GM12801 (cell line): ENCODE measurements around the gene PDCD2.

Source experiments
- CTCF ChIP-seq: IDR thresholded peaks from one replicate; pipeline ENCODE4 v1.5.1; 2011; ENCODE audit warnings: control low read depth; ENCODE audit not compliant: insufficient read length; ENCODE audit errors: extremely low read depth

PDCD2 gene, protein sequence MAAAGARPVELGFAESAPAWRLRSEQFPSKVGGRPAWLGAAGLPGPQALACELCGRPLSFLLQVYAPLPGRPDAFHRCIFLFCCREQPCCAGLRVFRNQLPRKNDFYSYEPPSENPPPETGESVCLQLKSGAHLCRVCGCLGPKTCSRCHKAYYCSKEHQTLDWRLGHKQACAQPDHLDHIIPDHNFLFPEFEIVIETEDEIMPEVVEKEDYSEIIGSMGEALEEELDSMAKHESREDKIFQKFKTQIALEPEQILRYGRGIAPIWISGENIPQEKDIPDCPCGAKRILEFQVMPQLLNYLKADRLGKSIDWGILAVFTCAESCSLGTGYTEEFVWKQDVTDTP

DNA sequence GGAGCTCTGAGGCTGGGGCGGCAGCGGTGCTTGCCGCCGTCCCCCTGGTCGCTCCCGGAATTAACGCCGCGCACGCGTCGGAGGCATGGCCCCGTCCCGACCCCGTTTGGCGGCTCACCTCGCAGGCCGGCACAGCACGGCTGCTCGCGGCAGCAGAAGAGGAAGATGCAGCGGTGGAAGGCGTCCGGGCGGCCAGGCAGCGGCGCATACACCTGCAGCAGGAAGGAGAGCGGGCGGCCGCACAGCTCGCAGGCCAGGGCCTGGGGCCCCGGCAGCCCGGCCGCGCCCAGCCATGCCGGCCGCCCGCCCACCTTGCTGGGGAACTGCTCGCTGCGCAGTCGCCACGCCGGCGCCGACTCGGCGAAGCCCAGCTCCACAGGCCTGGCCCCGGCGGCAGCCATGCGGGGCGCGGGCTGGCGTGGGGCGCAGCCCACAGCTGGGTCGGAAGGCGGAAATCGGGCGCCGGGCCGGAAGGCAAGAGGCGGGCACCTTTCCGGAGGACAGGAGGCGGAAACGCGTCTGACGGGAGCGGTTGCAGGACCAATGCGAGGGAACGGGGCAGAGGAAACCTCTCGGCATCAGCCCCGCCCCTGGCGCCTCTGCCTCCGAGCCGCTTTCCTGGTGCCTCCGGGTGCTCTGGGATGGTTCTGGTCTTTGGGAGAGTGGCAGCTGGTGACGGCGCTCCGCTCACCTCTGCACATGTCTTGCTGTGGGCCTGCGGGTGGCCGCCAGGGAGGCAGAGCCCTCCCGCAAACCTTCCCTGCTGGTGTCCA is at the start of gene PDCD2:
TSS of gene PDCD2 (minus strand) at position 457 of the 773 bp plus-strand sequence. CDS start at position 401, 56 bp downstream.
- TF ChIP-seq CTCF, result no peak

DNA sequence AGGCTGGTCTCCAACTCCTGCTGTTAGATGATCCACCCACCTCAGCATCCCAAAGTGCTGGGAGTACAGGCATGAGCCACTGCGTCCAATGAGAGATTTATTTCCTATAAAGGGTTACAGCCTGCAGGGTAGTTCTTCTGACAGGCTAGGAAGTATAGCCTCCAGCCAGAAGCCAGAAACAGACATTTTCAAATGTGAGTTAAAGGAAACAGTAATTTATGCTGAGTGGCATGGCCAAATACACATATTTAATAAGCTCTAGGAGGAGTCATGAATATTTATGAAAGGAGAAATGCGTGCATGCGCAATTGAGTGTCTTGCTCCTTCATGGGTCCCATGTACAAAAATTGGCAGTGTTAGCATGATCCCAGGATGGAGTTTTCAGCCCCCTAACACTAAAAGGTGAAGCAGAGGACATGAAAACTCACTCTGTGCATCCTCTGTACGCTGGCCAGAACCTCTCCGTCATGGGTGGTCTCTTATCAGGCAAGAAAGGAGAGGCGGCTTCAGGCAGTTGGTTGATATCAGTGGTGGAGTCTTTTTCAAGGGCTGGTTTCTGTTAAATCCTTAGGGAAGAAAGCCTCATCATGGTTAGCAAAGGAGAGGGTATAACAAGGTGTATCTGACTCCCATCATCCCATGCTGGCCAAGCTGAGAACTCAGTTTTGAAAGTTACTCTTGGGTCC is 21.3 kb upstream of the PDCD2 start:
- TF ChIP-seq CTCF, result no peak

DNA sequence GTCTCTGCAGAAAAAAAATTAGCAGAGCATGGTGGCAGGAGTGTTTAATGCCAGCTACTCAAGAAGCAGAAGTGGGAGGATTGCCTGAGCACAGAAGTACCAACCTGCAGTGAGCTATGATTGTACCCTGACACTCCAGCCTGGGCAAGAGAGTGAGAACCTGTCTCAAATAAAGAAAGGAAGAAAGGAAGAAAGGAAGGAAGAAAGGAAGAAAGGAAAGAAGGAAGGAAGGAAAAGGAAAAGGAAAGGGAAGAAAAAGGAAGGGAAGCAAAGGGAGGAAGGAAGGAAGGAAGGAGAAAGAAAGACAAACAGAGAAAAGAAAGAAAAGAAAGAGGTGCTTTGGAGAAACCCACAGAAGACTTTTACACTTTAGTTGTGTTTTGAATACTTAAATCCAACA is 12.8 kb upstream of the PDCD2 start:
- no peak for TF ChIP-seq CTCF

DNA sequence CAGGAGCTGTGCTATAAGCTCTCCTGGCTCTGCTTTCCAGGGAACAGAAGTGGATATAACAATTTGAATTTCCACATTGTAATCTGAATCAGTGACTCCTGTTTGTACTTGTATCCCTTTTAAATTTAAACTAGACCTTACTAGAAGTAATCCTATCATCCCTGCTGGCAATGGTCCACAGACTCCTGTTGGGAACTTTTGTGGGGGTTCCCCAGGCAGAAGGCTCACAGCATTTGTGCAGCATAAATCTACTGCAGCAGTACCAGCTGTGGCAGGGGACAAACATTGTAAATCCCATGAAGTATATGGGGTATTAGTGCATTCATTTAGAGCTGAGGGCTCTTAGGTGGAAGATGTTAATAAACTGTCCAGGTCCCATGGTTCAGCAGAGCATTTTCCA is 12.0 kb upstream of the PDCD2 start:
- no peak for TF ChIP-seq CTCF

- TF ChIP-seq CTCF, result no peak
Measured at GRCh38 chr6:170590725-170591124, 6.3 kb upstream of the PDCD2 start.

DNA sequence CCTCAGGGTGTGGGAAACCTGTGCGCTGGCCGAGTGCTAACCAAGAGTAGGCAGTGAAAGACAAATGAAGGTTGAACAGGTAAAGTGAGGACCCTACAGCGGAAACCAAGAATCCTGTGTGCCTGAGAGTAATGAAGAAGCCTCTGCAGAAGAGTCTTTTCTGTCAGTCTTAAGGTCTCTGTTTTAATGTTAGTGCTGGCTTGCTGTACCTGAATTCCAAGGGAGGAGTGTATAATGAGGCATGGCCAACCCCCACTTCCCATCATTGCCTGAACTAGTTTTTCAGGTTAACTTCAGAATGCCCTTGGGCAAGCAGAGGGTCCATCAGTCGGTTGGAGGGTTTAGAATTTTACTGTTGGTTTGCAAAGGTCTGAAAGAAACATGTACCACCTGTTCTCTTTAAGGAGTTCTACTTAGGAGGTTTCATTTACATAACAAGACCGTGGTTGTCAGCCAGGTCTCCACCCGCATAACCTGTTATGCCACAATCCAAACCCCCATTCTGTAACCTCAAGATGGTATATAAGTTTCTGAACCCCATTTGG is 589 bp upstream of the PDCD2 start:
- TF ChIP-seq CTCF, result no peak

DNA sequence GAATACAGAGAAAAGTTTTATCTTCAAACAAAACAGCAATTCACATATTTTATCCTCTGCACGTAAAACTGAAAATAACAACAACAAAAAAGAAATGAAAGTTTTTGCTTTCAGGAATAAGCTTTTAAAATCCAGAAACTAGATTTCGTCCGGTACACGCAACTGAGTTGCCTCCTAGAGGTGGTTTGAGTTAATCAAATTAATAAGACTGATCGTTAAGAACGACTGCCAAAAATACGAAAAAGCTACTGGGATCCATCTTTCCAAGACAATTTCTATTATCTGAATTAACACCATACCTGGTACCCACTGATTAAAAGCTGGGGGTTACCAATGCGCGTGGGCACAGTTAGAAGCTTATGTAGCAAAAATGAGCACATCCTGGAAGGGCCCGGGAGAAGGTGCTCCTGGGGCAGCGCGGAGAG is 669 bp downstream of the PDCD2 start:
- no peak for TF ChIP-seq CTCF
